ENCODE measurements around the gene CYTH1. TPM values are rescaled to one million over a fixed set of nuclear protein-coding genes. Genes with fewer than 3 reads are reported as not detected.

The CYTH1 gene
- total and polyA plus RNA-seq, 10 donors, result 66.9 to 169 (median 131) TPM

- intact Hi-C loops (cut with DNase I; ENCODE audit: low total_unique reads), result no loop called here
- 86 to 94% (median 92%) methylated on average over 16 to 23 of the region's 23 CpGs for WGBS, 5 donors
- peak; percentile 59 for DNase-seq
- TF ChIP-seq CTCF (IDR thresholded peaks at IDR 0.05 in 8 of 11, conservative IDR thresholded peaks at IDR 0.05 in 3 of 11), result no peak
- no peak for TF ChIP-seq POLR2A (IDR thresholded peaks at IDR 0.05)
- TF ChIP-seq POLR2AphosphoS5 (IDR thresholded peaks at IDR 0.05), result no peak
- no peaks in the 10 kb centered on the region for H3K9me3 ChIP-seq
- no peak overlapping the region for H3K4me3 ChIP-seq
- no peaks in the 10 kb centered on the region for H3K36me3 ChIP-seq
- H3K27ac ChIP-seq, result no peak overlapping the region
- no peaks in the 10 kb centered on the region for H3K27me3 ChIP-seq (replicated peaks in 1 of 7)
- H3K4me1 ChIP-seq, result peaks cover 0 to 9% (median 0%) of the 10 kb centered on the region in 6 donors
Measured at GRCh38 chr17:78629436-78629995, 152.6 kb downstream of the CYTH1 start.

GRCh38 chr17:78628547-78629435 is 153.3 kb downstream of the CYTH1 start:
- H3K27me3 ChIP-seq (replicated peaks in 1 of 7), result no peaks in the 10 kb centered on the region
- no peak overlapping the region for H3K4me3 ChIP-seq
- no peak for TF ChIP-seq POLR2A (IDR thresholded peaks at IDR 0.05)
- TF ChIP-seq POLR2AphosphoS5 (IDR thresholded peaks at IDR 0.05), result no peak
- no peak for TF ChIP-seq CTCF (IDR thresholded peaks at IDR 0.05 in 8 of 11, conservative IDR thresholded peaks at IDR 0.05 in 3 of 11)
- H3K36me3 ChIP-seq, result no peaks in the 10 kb centered on the region
- no peaks in the 10 kb centered on the region for H3K9me3 ChIP-seq
- H3K27ac ChIP-seq, result no peak overlapping the region
- intact Hi-C loops (cut with DNase I; ENCODE audit: low total_unique reads), result no loop called here
- peak; percentile 67 for DNase-seq
- WGBS, 5 donors, result 90 to 97% (median 95%) methylated on average over 27 to 30 of the region's 30 CpGs
- H3K4me1 ChIP-seq, result peaks cover 0 to 9% (median 0%) of the 10 kb centered on the region in 6 donors

- Histone ChIP-seq H3K27me3 (replicated peaks in 1 of 7) (no peaks in the 10 kb centered on the region), H3K4me3 (no peak overlapping the region), H3K27ac (no peak overlapping the region), H3K4me1 (no peaks in the 10 kb centered on the region), H3K36me3 (no peaks in the 10 kb centered on the region), H3K9me3 (peaks cover 0 to 10% (median 0%) of the 10 kb centered on the region in 8 donors)
- TF ChIP-seq POLR2AphosphoS5 (IDR thresholded peaks at IDR 0.05), result no peak
- no peak for TF ChIP-seq POLR2A (IDR thresholded peaks at IDR 0.05)
- no peak for TF ChIP-seq CTCF (IDR thresholded peaks at IDR 0.05 in 8 of 11, conservative IDR thresholded peaks at IDR 0.05 in 3 of 11)
- intact Hi-C loops (cut with DNase I; ENCODE audit: low total_unique reads), result no loop called here
- peak; percentile 22 for DNase-seq
- 69 to 82% (median 76%) methylated on average over 14 of the region's 14 CpGs for whole genome bisulfite sequencing, 5 donors
Measured at GRCh38 chr17:78624324-78625151, 157.5 kb downstream of the CYTH1 start.

Small RNA genes within 50 kb of the gene (small RNA-seq; reads per million reads assigned to genes)
- gene RNU6-638P, result 0 reads per million in 4 donors

Other genes starting within 250 kb of the CYTH1 start
- gene DNAH17, start 204.9 kb downstream of the CYTH1 start, total RNA-seq, result 1 to 10 TPM in 1 of 7 donors, under 1 TPM in 5, not detected in 1; 0.29 to 1.0 (median 0.77) TPM
- under 1 TPM; 0.06 to 0.72 (median 0.32) TPM for gene DNAH17, start 204.9 kb downstream of the CYTH1 start, polyA plus RNA-seq
- 10 to 100 TPM; 38.0 to 95.0 (median 60.1) TPM for gene USP36, start 58.5 kb upstream of the CYTH1 start, total RNA-seq
- 10 to 100 TPM; 13.4 to 26.1 (median 25.0) TPM for gene USP36, start 58.5 kb upstream of the CYTH1 start, polyA plus RNA-seq
- gene CEP295NL, start 120.9 kb upstream of the CYTH1 start, total RNA-seq, result 10 to 100 TPM in 3 of 7 donors, 1 to 10 TPM in 4; 5.7 to 19.3 (median 9.9) TPM
- gene CEP295NL, start 120.9 kb upstream of the CYTH1 start, polyA plus RNA-seq, result 1 to 10 TPM in 1 of 3 donors, under 1 TPM in 2; 0.03 to 3.0 (median 0.09) TPM
- gene TIMP2, start 143.1 kb upstream of the CYTH1 start, total RNA-seq, result 100 to 1,000 TPM; 164 to 333 (median 198) TPM
- gene TIMP2, start 143.1 kb upstream of the CYTH1 start, polyA plus RNA-seq, result 10 to 100 TPM; 16.3 to 42.2 (median 26.9) TPM
- 100 to 1,000 TPM in 5 of 7 donors, 10 to 100 TPM in 2; 85.7 to 188 (median 108) TPM for gene LGALS3BP, start 197.7 kb upstream of the CYTH1 start, total RNA-seq
- gene LGALS3BP, start 197.7 kb upstream of the CYTH1 start, polyA plus RNA-seq, result 10 to 100 TPM; 33.6 to 58.7 (median 38.3) TPM
- 10 to 100 TPM; 48.1 to 76.6 (median 61.2) TPM for gene CANT1, start 227.5 kb upstream of the CYTH1 start, total RNA-seq
- gene CANT1, start 227.5 kb upstream of the CYTH1 start, polyA plus RNA-seq, result 10 to 100 TPM; 11.2 to 22.1 (median 12.3) TPM
- gene C1QTNF1, start 241.9 kb upstream of the CYTH1 start, total RNA-seq, result 100 to 1,000 TPM in 1 of 7 donors, 10 to 100 TPM in 6; 26.5 to 101 (median 69.9) TPM
- 10 to 100 TPM; 14.7 to 29.1 (median 25.3) TPM for gene C1QTNF1, start 241.9 kb upstream of the CYTH1 start, polyA plus RNA-seq

Measured in spleen (tissue), 11 donors.